HG03060 (cell line): ENCODE results near the gene NUBP2.

Experiments used
- ATAC-seq: cut with Tn5 transposase; IDR thresholded peaks from one replicate; pipeline ENCODE4 v1.9.1; 2021; ENCODE audit warnings: low read depth, moderate number of reproducible peaks; ENCODE audit not compliant: unreplicated experiment

The NUBP2 gene

DNA sequence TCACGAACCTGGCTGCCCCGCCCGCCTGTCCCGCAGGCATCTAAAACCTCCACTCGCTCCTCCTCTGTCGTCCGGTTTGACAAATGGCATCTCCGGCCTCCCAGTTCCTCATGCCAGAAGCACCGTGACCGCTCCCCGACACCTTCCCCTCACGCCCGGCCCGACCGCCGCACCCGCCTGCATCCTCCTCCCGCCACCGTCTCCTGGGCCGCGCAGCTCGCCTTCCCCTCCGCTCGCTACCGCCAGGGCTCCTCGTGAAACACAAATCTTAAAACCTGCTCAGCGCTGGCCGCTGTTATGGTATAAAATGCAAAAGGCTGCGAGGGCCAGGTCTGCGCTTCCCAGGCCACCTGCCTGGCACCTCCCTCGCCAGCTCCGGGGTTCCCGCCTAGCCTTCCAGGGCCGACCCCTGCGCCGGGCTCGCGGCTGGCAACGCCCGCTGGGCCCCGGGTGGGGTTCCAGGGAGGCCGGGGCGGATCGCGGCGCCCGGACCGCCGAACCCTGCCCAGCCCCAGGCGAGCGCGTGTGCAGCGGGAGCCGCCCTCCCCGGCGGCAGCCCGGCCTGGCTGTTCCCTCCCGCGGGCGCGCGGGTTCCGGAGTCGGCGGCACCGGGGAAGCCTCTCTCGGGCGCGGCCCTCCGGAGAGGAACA, 877 bp upstream of the NUBP2 start:
- no peak for ATAC-seq

GRCh38 chr16:1784977-1785845, 2.5 kb downstream of the NUBP2 start:
- no peak for ATAC-seq

GRCh38 chr16:1785846-1786170, 3.0 kb downstream of the NUBP2 start:
- ATAC-seq: no peak

DNA sequence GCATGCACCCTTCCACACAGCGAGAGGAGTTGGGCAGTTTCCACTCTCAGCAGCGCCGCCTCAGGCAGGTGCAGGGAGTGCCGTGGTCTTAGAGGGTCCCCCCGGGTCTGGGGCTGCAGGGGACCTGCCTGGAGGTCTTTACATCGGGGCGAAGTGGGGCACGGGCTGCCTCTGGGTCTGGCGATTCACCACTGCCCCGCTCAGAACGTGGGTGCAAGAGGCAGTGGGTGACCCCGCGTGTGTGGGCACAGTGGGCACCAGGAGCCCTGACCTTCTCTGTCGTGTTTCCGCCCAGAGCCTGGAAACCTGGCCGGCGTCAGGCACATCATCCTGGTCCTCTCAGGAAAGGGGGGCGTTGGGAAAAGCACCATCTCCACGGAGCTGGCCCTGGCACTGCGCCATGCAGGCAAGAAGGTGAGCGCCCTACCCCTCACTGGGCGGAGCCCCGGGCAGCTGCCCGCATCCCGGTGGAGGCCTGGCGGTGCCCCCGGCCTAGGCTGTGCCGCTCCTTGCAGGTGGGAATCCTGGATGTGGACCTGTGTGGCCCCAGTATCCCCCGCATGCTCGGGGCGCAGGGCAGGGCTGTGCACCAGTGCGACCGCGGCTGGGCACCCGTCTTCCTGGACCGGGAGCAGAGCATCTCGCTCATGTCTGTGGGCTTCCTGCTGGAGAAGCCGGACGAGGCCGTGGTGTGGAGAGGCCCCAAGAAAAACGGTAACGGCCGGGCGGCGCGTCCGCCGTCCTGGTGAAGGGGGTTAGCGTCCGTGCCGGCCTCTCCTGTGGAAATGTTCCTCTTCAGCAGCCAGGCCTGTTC, 3.7 kb downstream of the NUBP2 start:
- ATAC-seq: no peak

- no peak for ATAC-seq
Measured at GRCh38 chr16:1787056-1787321, 4.2 kb downstream of the NUBP2 start.

- no peak for ATAC-seq
Measured at GRCh38 chr16:1787322-1788094, 4.7 kb downstream of the NUBP2 start.

DNA sequence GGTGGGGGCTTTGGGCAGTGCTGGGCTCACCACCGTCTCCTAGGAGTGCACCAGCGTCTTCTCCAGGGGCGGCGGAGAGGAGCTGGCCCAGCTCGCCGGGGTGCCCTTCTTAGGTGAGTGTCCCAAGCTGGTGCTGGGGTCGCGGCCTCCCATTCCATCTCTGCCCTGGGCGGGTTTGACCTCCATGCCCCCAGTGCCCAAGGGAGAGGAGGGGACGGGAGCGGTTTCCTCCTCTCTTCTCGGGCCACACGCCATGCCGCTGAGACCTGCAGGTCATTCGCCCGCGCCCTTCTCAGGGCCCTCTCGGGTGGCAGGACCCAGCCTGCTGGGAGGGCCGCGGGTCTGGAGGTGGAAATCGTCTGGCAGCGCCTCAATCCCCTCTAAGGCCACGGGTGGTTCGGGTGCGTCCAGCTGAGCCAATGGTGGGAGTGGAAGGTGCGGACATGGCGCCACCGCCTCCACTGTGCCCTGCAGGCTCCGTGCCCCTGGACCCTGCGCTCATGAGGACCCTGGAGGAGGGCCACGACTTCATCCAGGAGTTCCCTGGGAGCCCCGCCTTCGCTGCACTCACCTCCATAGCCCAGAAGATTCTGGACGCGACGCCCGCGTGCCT, 5.4 kb downstream of the NUBP2 start:
- no peak for ATAC-seq

DNA sequence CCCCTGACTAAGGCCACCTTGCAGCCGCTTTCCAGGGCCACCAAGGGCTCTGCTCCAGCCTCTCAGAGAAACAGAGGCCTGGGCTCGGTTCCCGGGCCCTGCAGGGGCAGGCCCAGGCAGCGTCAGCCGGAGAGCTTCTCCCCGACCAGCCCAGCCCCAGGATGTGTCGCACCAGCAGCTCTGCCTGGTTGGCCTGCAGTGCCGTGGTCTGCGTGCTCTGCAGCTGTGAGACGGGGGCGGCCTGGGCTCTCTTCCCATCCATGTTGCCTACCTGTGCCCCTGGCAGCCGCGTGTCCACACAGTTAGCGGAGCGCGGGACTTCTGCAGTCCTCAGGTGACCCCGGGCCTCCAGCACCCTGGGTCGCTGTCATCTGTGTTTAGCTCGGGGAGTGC, 5.9 kb downstream of the NUBP2 start:
- no peak for ATAC-seq

DNA sequence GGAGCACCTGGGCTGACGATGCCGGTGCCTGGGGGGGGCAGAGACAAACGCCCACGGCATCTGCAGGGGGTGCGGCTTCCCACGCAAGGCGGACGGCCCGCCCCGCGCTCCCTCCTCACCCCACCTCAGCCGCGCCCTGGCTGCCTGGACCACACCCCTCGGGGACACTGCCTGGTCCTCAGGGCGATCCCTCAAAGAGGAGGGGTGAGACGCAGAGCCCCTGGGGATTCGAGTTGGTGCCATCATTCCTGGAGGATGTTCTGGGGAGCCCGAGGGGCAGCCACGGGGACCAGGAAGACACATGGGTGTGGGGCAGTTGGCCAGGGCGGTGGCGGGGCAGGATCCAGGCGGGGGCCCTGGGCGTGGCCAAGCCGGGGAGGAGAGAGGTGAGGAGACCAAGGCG, 6.9 kb downstream of the NUBP2 start:
- no peak for ATAC-seq

- no peak for ATAC-seq
Measured at GRCh38 chr16:1790261-1790610, 7.5 kb downstream of the NUBP2 start.

DNA sequence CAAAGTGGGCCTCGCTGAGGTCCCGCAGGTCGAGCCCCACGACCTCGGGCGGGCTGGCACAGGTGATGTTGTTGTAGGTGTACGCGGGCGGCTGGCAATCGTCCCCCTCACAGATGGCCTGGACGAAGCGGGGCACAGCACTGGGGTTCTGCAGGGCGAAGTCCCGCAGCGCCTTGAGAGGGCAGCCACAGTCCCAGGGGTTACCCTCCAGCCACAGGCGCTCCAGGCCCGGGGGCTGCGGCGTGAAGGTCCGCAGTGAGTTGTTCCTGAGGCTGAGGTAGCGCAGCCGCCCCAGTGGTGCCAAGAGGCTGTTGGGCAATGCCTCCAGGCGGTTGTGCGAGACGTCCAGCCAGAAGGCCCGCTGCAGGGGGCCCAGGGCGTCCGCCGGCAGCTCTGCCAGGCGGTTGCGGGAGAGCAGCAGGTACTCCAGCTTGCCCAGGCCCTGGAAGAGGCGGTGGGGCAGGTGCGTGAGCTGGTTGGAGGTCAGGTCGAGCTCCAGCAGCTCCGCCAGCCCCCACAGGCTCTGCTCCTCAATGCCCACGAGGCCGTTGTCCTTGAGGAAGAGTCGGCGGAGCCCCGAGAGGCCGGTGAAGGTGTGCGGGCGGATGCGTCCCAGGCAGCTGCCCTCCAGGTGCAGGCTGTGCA, 8.0 kb downstream of the NUBP2 start:
- ATAC-seq: no peak

GRCh38 chr16:1791256-1791942, 8.6 kb downstream of the NUBP2 start:
- ATAC-seq: no peak

DNA sequence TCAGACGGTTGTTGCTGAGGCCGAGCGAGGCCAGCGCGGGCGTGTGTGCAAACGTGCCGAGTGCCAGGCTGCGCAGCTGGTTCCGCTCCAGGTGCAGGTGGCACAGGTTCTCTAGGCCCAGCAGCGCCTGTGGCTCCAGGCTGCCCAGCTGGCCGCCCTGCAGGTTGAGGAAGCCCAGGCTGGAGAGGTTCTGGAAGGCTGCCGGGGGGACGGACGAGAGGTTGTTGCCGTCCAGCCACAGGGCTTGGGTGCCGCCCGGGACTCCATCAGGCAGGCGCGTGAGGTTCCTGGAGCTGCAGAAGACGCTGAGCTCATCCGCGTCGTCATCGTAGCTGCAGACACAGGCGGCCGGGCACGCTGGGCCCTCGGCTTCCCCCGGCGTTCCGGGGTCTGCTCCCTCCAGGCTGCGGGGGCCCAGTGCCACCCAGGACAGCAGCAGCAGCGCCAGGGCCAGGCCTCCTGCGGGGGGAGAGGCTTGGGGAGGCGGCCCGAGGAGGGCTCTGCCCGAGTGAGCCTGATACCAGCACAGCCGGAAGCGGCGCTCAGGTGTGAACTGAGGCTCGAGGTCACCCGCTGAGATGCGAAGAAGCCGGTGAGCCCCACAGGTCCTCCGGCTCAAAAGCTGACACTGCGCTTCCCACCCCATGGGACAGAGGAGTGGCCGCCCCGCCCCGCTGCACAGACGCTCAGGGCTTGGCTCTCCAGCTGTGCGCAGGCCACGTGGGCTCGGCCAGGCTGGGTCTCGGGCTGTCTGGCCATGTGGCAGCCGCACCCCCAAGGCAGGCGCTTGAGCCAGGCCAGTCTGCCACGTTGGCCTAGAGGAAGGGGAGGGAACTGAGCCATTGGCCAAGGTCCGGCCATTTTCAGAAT, 9.4 kb downstream of the NUBP2 start:
- ATAC-seq: no peak

DNA sequence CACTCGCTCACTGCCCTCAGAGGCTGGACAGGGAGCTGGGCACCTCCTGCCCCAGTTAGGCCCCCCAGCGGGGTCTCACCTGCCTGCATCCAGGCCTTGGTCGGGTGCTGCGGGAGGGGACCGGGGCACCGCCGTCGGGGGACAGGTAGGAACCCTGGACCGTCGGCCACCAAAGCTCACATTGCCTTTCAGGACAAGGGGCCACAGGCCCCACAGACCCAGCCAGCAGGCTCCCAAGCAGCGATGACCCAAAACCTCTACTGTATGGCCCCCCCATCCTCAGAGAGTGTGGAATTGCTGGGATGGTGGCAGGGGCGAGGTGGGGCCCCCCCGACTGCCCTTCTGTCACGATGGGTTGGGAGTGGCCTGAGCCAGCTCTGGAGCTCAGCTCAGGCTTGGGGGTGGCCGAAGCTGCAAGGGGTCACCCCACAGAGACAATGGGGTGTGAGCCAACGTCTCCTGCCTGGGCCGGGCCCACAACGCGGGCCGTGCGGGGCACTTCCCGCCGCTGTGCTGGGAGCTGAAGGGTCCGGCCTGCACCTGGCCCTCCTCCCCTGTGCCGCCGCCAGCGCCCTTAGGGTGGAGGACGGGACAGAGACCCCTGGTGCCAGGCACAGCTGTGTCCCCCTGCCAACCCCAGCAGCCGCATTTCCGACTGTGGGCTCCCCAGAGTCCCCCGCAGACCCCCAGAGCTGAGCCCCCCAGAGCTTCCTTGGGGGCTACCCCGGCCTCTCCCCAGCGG, 10.2 kb downstream of the NUBP2 start:
- no peak for ATAC-seq

- no peak for ATAC-seq
Measured at GRCh38 chr16:1793578-1794220, 10.9 kb downstream of the NUBP2 start, which contains the start of gene IGFALS. Gene IGFALS (minus strand): TSS chr16:1793705. CDS start chr16:1793652, 53 bp downstream.

DNA sequence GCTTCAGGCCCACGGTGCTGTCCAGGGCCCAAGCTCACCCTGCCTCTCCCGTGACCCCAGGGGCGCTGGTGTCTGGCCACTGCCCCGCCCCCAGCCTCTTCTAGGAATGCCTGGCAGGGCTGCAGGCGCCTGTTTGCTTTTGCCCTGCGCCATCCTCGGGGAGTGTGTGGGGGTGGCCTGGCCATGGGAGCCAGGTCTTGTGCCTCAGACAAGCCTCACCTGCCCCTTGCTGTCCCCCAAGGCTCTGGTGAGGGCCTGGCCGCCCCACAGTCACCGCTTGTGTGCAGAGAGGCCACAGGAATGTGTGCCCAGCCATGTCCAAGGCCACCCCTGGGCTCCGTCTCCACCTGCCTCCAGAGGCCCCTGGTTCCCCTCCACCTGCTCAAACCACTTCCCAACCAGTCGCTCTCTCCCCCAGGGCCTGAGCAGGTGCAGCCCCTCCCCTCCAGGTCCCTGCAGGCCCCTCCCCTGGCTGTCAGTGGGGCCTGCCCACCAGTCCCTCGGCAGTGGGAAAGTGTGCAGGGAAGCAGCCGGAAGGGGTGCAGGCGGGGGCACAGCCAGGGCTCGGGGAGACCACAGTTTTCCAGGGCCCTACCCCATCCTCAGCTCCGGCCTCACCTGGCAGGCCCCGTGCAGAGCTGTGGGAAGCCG, 11.6 kb downstream of the NUBP2 start:
- no peak for ATAC-seq
